HCT116 (cell line): ENCODE data around the gene WIPI1. TPM values are rescaled to one million over a fixed set of nuclear protein-coding genes. Genes with fewer than 3 reads are reported as not detected.

ENCODE experiments used
- ATAC-seq: fragments of 200-7000 bp; cut with Tn5 transposase; 2 replicates; pipeline ENCODE4 v1.9.1; 2020; ENCODE audit warnings: mild to moderate bottlenecking, moderate library complexity
- BruUV-seq: library from RNA; stranded (reverse); fragments of 400-500 nt; replicated peaks from 2 replicates; lab custom pipeline; 2021; lab: Mats Ljungman, UMichigan
- CTCF ChIA-PET: fragments of 300-600 bp; sonication (Branson Sonifier 250); formaldehyde crosslinking; loops from one replicate; lab custom pipeline; 2021; ENCODE audit warnings: antibody characterized with exemption; lab: Charles Lee
- POLR2A ChIA-PET: fragments of 300-600, 350-600 bp; sonication (Branson Sonifier 250); formaldehyde crosslinking; loops from one replicate; lab custom pipeline; 2021; ENCODE audit warnings: antibody characterized with exemption; lab: Charles Lee
- RAD21 ChIA-PET, 2 experiments: fragments of 300-600 bp; sonication (Branson Sonifier 250); formaldehyde crosslinking; loops; one replicate each; lab custom pipeline; 2023; ENCODE audit warnings: low total read pairs in 2 of 2; ENCODE audit not compliant: uncharacterized antibody in 2 of 2, unreplicated experiment in 2 of 2, low non-redundant PET in 1 of 2; lab: Charles Lee
- DNase-seq: peaks from one replicate; pipeline ENCODE4 v3.0.0-alpha.2; 2010; ENCODE audit warnings: low read depth, low spot score
- H2AFZ ChIP-seq: fragments of 200-600 bp; shearing (Covaris generic), sonication (generic); 2 replicates; pipeline ENCODE4 v1.6.1; 2017; ENCODE audit warnings: low read depth, mixed run types, mixed read lengths, antibody characterized with exemption, low read length; ENCODE audit not compliant: poor library complexity, severe bottlenecking
- H3K27ac ChIP-seq: 2 replicates; pipeline ENCODE4 v1.5.1; 2012; ENCODE audit warnings: low read depth, low read length
- H3K27me3 ChIP-seq: fragments of 200-600 bp; sonication (generic); 2 replicates; pipeline ENCODE4 v1.6.1; 2016; ENCODE audit warnings: mixed run types, low read length, mixed read lengths; ENCODE audit not compliant: insufficient read depth
- H3K36me3 ChIP-seq, 2 experiments: fragments of 200-500 bp in 1 of 2; fragments of 200-600 bp in 1 of 2; sonication (Bioruptor generic) in 1 of 2; sonication (generic) in 1 of 2; 2 replicates each; pipeline versions ENCODE4 v1.5.1 to v1.6.1; 2014 to 2016; ENCODE audit warnings: low read length in 2 of 2, inconsistent platforms in 1 of 2, mixed read lengths in 1 of 2, mixed run types in 1 of 2; ENCODE audit not compliant: insufficient read depth in 2 of 2, control insufficient read depth in 1 of 2
- H3K4me1 ChIP-seq, 2 experiments: fragments of 200-600 bp in 1 of 2; sonication (generic) in 1 of 2; 2 replicates each; pipeline versions ENCODE4 v1.5.1 to v1.6.1; 2012 to 2017; ENCODE audit warnings: low read length in 2 of 2, inconsistent platforms in 1 of 2, mild to moderate bottlenecking in 1 of 2, mixed read lengths in 1 of 2, mixed run types in 1 of 2, moderate library complexity in 1 of 2; ENCODE audit not compliant: insufficient read depth in 2 of 2, control insufficient read depth in 1 of 2
- H3K4me2 ChIP-seq: fragments of 200-600 bp; sonication (generic); 2 replicates; pipeline ENCODE4 v1.6.1; 2017; ENCODE audit warnings: mixed run types, low read length, mixed read lengths
- H3K4me3 ChIP-seq, 2 experiments: fragments of 200-600 bp in 1 of 2; sonication (generic) in 1 of 2; replicated peaks in 1 of 2; 2 replicates each; pipeline ENCODE4 v1.5.1; 2011 to 2016; ENCODE audit warnings: low read length in 2 of 2, control low read depth in 1 of 2, low read depth in 1 of 2, mild to moderate bottlenecking in 1 of 2, mixed read lengths in 1 of 2, mixed run types in 1 of 2
- H3K79me2 ChIP-seq: fragments of 200-600 bp; sonication (generic); 2 replicates; pipeline ENCODE4 v1.6.1; 2017; ENCODE audit warnings: mild to moderate bottlenecking, mixed run types, low read length, moderate library complexity, mixed read lengths; ENCODE audit not compliant: insufficient read depth
- H3K9ac ChIP-seq: fragments of 200-600 bp; sonication (generic); 2 replicates; pipeline ENCODE4 v1.6.1; 2016; ENCODE audit warnings: low read length, mixed read lengths
- H3K9me2 ChIP-seq: fragments of 200-600 bp; sonication (generic), shearing (Covaris generic); 2 replicates; pipeline ENCODE4 v1.6.1; 2017; ENCODE audit warnings: mixed run types, mild to moderate bottlenecking, moderate library complexity; ENCODE audit not compliant: insufficient read depth
- H3K9me3 ChIP-seq, 2 experiments: fragments of 200-500 bp in 1 of 2; fragments of 200-600 bp in 1 of 2; sonication (Bioruptor generic) in 1 of 2; sonication (generic) in 1 of 2; 2 replicates each; pipeline ENCODE4 v1.6.1; 2014 to 2017; ENCODE audit warnings: low read length in 2 of 2, mixed read lengths in 2 of 2, inconsistent platforms in 1 of 2, low read depth in 1 of 2, mild to moderate bottlenecking in 1 of 2, mixed run types in 1 of 2, moderate library complexity in 1 of 2; ENCODE audit not compliant: control insufficient read depth in 1 of 2, insufficient read depth in 1 of 2
- H4K20me1 ChIP-seq: fragments of 200-600 bp; sonication (generic), shearing (Covaris generic); 2 replicates; pipeline ENCODE4 v1.6.1; 2017; ENCODE audit warnings: mixed run types, mild to moderate bottlenecking, moderate library complexity; ENCODE audit not compliant: insufficient read depth
- EGR1 ChIP-seq: IDR thresholded peaks from 2 replicates; pipeline ENCODE4 v1.6.1; 2012; ENCODE audit warnings: low read depth
- EZH2phosphoT487 ChIP-seq: fragments of 200-600 bp; IDR thresholded peaks from 2 replicates; pipeline ENCODE4 v1.6.1; 2018; ENCODE audit warnings: antibody characterized with exemption, borderline replicate concordance
- RAD21 ChIP-seq: IDR thresholded peaks from 2 replicates; pipeline ENCODE4 v1.6.1; 2012; ENCODE audit warnings: low read depth, mild to moderate bottlenecking
- SP1 ChIP-seq: IDR thresholded peaks from 2 replicates; pipeline ENCODE4 v1.6.1; 2012; ENCODE audit warnings: low read depth
- SRF ChIP-seq: IDR thresholded peaks from 2 replicates; pipeline ENCODE4 v1.6.1; 2012; ENCODE audit warnings: low read depth
- TCF7L2 ChIP-seq: IDR thresholded peaks from 2 replicates; pipeline ENCODE4 v1.7.0; 2011; ENCODE audit warnings: borderline replicate concordance, inconsistent platforms; ENCODE audit not compliant: insufficient read depth, insufficient read length; ENCODE audit errors: extremely low read depth
- YY1 ChIP-seq: IDR thresholded peaks from 2 replicates; pipeline ENCODE4 v1.6.1; 2011; ENCODE audit warnings: low read length, low read depth, moderate library complexity, mild to moderate bottlenecking; ENCODE audit not compliant: insufficient replicate concordance; ENCODE audit errors: extremely low read depth
- ZFX ChIP-seq: fragments of 450-650 bp; IDR thresholded peaks from 2 replicates; pipeline ENCODE4 v1.6.1; 2017
- intact Hi-C: fragments of 100-400 bp; cut with micrococcal nuclease; formaldehyde crosslinking; loops from 2 replicates; pipeline ENCODE4 v1.10.0; 2022
- total RNA-seq: library from RNA; stranded (reverse); gene quantifications from one replicate; pipeline ENCODE4 v1.2.1, GENCODE V29; 2021; ENCODE audit not compliant: unreplicated experiment
- TF ChIP-seq, protein P1 (sequence below): IDR thresholded peaks from 2 replicates; pipeline ENCODE4 v1.6.1; 2012

WIPI1 gene
- total RNA-seq, 1 experiment from 2014 or later = 21.5 TPM

DNA sequence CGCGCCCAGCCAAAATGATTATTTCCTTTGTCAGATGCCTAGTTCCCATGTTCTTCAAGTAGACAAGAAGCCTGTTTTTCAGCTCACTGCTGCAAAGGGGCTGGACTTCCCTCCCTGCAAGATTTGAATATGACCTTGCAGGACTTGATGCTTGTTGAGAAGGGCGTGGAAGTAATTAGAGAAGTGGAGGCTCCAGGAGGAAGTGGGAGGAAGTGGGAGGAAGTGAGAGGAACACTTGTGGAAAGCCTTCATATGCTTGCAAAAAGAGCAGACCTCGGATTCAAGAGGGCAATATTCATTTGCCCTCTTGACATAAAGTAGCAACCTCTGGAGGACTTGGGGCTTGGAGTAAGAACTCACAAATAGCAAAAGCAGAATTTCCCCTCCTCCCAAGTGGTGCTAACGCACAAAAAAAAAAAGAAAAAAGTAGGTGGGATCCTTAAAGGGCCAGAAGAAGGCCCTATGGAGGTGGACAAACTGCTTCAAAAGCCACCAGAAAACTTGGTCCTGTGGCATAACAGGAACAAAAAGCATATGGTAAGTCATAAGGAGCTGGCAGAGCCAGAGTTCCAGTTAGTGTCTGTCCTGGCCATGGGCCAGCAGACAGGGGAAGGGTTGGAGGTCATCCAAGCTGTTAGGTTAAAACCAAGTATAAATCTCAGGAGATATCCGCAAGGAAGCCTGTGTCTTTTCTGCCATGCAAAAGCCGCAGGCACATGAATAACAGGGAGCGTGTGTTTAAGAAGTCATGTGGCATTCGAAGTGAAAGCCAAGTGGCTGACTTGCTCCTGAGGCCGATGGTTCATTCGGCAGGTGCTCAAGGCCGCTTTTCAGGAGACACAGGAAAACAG lies 34.3 kb upstream of the WIPI1 start:
- no peak for TF ChIP-seq EZH2phosphoT487
- Histone ChIP-seq H3K4me2 (no peak overlapping the region), H3K27ac (no peak overlapping the region), H3K9me2 (no peaks in the 10 kb centered on the region), H3K27me3 (no peaks in the 10 kb centered on the region), H3K36me3 (no peaks in the 10 kb centered on the region), H3K79me2 (no peaks in the 10 kb centered on the region), H3K9ac (no peak overlapping the region), H3K9me3 (no peaks in the 10 kb centered on the region), H3K4me3 (no peak overlapping the region), H3K4me1 (peaks cover 0 to 3% of the 10 kb centered on the region in 2 experiments; a peak in 2 of 4 replicates), H4K20me1 (no peaks in the 10 kb centered on the region), H2AFZ (no peak overlapping the region)
- ChIA-PET POLR2A (no interaction called here), RAD21 (no interaction called here), CTCF (no interaction called here)
- intact Hi-C loops = no loop called here
- DNase-seq (no peak), ATAC-seq (no peak)
- BruUV-seq = no TSS peak

DNA sequence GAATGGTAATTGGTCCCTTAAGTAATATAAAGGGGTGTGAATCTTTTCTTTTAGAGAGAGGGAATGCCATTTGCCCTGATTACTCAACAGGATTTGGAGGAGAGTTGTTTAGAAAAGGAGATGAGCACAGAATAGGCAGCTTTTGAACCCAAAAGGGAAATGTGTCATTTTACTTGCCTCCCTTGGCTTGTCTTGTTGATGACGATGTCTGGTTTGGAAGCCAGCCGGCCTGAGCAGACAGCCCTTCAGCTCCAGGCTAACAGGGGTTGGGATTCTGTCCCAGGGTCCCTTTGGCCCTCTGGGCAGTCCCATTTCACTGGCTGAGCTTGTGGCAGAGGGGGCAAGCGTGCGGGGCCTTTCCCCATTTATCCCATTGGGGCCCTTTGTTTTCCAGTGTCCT lies 32.6 kb upstream of the WIPI1 start:
- Histone ChIP-seq H3K36me3 (no peaks in the 10 kb centered on the region), H3K4me1 (peaks cover 0 to 3% of the 10 kb centered on the region in 2 experiments; a peak in 2 of 4 replicates), H3K27ac (no peak overlapping the region), H3K79me2 (no peaks in the 10 kb centered on the region), H3K9ac (no peak overlapping the region), H4K20me1 (no peaks in the 10 kb centered on the region), H3K4me3 (no peak overlapping the region), H3K9me3 (no peaks in the 10 kb centered on the region), H2AFZ (no peak overlapping the region), H3K4me2 (no peak overlapping the region), H3K9me2 (no peaks in the 10 kb centered on the region), H3K27me3 (peaks cover 12% of the 10 kb centered on the region)
- ATAC-seq (no peak), DNase-seq (no peak)
- ChIA-PET POLR2A (no interaction called here), CTCF (no interaction called here), RAD21 (no interaction called here)
- intact Hi-C loops = no loop called here
- no TSS peak for BruUV-seq
- no peak for TF ChIP-seq EGR1
- no peak for TF ChIP-seq YY1
- TF ChIP-seq, protein P1, sequence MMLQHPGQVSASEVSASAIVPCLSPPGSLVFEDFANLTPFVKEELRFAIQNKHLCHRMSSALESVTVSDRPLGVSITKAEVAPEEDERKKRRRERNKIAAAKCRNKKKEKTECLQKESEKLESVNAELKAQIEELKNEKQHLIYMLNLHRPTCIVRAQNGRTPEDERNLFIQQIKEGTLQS = no peak
- TF ChIP-seq RAD21 = no peak
- TF ChIP-seq ZFX = no peak
- TF ChIP-seq TCF7L2 = no peak
- TF ChIP-seq SP1 = no peak
- no peak for TF ChIP-seq SRF
